Measurements from ENCODE around the gene SRP9. TPM values are rescaled to one million over a fixed set of nuclear protein-coding genes. Genes with fewer than 3 reads are reported as not detected.
"Not testable (repeated sequence)": the region's sequence is repeated elsewhere in the genome, so short reads cannot be mapped to it uniquely, and the experiment has no call there.

Gene SRP9
- total RNA-seq, 1 donor from 2014 or later, result 249 TPM

- no peak for DNase-seq (ENCODE audit: low read depth)
Measured at GRCh38 chr1:225774281-225775147, 3.1 kb upstream of the SRP9 start.

GRCh38 chr1:225776294-225776693 is 1.3 kb upstream of the SRP9 start:
- no peak for DNase-seq (ENCODE audit: low read depth)

- DNase-seq (ENCODE audit: low read depth), result no peak
Measured at GRCh38 chr1:225777058-225777582, 506 bp upstream of the SRP9 start.

GRCh38 chr1:225778337-225778669 is 677 bp downstream of the SRP9 start:
- DNase-seq (ENCODE audit: low read depth), result no peak

- DNase-seq (ENCODE audit: low read depth), result not testable (repeated sequence)
Measured at GRCh38 chr1:225779165-225779564, 1.5 kb downstream of the SRP9 start.

GRCh38 chr1:225780134-225780533 is 2.5 kb downstream of the SRP9 start:
- DNase-seq (ENCODE audit: low read depth), result no peak

GRCh38 chr1:225780630-225781029 is 3.0 kb downstream of the SRP9 start:
- DNase-seq (ENCODE audit: low read depth), result no peak

GRCh38 chr1:225789142-225789541 is 11.5 kb downstream of the SRP9 start:
- DNase-seq (ENCODE audit: low read depth), result not testable (repeated sequence)

GRCh38 chr1:225794954-225795353 is 17.3 kb downstream of the SRP9 start:
- no peak for DNase-seq (ENCODE audit: low read depth)

GRCh38 chr1:225796097-225796496 is 18.5 kb downstream of the SRP9 start:
- DNase-seq (ENCODE audit: low read depth), result not testable (repeated sequence)

- DNase-seq (ENCODE audit: low read depth), result not testable (repeated sequence)
Measured at GRCh38 chr1:225801146-225801545, 23.5 kb downstream of the SRP9 start.

GRCh38 chr1:225806249-225806648 is 28.6 kb downstream of the SRP9 start:
- no peak for DNase-seq (ENCODE audit: low read depth)

GRCh38 chr1:225806736-225807135 is 29.1 kb downstream of the SRP9 start:
- DNase-seq (ENCODE audit: low read depth), result not testable (repeated sequence)

GRCh38 chr1:225808136-225808535 is 30.5 kb downstream of the SRP9 start:
- no peak for DNase-seq (ENCODE audit: low read depth)

GRCh38 chr1:225809842-225810578 is 32.4 kb downstream of the SRP9 start, which contains the start of gene EPHX1:
TSS of gene EPHX1 (plus strand) at chr1:225810124. CDS start at chr1:225828730, 18,606 bp downstream.
- DNase-seq (ENCODE audit: low read depth), result peak; percentile 91

- not testable (repeated sequence) for DNase-seq (ENCODE audit: low read depth)
Measured at GRCh38 chr1:225810579-225811538, 33.2 kb downstream of the SRP9 start.

GRCh38 chr1:225811622-225812487 is 34.2 kb downstream of the SRP9 start:
- peak; percentile 77 for DNase-seq (ENCODE audit: low read depth)

- no peak for DNase-seq (ENCODE audit: low read depth)
Measured at GRCh38 chr1:225812488-225813213, 35.0 kb downstream of the SRP9 start.
